Adipose tissue (tissue), 3 donors: Measurements from ENCODE around the gene TSPEAR. TPM values are rescaled to one million over a fixed set of nuclear protein-coding genes. Genes with fewer than 3 reads are reported as not detected.
"Not testable (repeated sequence)": the region's sequence is repeated elsewhere in the genome, so short reads cannot be mapped to it uniquely, and the experiment has no call there.

Experiments
- H3K27ac ChIP-seq: one replicate; pipeline ENCODE4 v1.5.1; 2013; ENCODE audit warnings: low read depth, low read length
- WGBS, 3 donors: extraction: QIAGEN DNeasy Blood & Tissue Kit; methylation state at CpG; one replicate each; pipeline ENCODE4 v1.1.7; 2013; 5-methylcytosine and 5-hydroxymethylcytosine counted together
- polyA plus RNA-seq, 3 donors: library from polyadenylated mRNA; stranded (reverse); fragments of 200-250 nt; gene quantifications; one replicate each; pipeline ENCODE4 v1.2.3, GENCODE V29; 2013
- donor health status: healthy with polysubstance abuse.
- donor health status: Bipolar disorder and iron deficiency.
- donor health status: healthy.

The TSPEAR gene
- polyA plus RNA-seq, 3 donors = 0.07 to 0.56 (median 0.10) TPM

DNA sequence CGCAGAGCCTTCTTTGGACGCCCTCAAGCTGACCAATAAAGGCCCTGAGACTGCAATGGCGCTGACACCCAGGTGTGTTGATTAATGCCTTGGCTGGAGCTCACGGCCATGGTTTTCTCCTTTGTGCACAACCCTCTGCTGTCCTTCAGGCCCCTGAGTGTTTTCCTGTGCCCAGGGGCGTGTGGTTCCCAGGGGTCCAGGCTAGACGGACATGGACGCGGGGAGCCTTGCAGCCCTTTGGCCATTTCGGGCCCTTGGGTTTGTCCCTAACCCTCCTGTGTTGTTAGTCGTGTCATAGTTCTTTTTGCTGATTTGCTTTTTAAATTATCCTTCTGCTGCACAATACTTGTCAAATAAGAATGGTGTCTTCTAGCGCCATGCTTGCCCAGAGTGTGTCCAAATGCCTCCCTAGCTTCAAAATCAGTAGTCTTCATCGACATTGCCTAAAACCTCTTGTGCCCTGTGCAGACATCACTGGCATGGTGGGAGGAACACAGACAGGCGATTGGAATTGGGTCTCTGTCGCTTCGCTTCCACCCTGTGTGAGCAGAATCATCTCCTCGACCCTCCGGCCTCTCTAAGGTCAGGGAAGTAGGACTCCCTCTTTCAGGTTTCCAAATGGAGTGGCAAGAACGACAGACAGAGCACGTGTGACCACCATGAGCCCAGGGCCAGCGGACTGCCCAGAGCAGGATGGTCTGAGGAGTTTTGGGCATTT is 135.9 kb downstream of the TSPEAR start:
- 81 to 87% (median 86%) methylated on average over 20 of the region's 20 CpGs for WGBS, 3 donors
- no peak overlapping the region for H3K27ac ChIP-seq

- no peak overlapping the region for H3K27ac ChIP-seq
- 20 to 38% (median 37%) methylated on average over 21 of the region's 21 CpGs for WGBS, 3 donors
These were observed 136.7 kb downstream of the TSPEAR start for GRCh38 chr21:44574457-44575306.

DNA sequence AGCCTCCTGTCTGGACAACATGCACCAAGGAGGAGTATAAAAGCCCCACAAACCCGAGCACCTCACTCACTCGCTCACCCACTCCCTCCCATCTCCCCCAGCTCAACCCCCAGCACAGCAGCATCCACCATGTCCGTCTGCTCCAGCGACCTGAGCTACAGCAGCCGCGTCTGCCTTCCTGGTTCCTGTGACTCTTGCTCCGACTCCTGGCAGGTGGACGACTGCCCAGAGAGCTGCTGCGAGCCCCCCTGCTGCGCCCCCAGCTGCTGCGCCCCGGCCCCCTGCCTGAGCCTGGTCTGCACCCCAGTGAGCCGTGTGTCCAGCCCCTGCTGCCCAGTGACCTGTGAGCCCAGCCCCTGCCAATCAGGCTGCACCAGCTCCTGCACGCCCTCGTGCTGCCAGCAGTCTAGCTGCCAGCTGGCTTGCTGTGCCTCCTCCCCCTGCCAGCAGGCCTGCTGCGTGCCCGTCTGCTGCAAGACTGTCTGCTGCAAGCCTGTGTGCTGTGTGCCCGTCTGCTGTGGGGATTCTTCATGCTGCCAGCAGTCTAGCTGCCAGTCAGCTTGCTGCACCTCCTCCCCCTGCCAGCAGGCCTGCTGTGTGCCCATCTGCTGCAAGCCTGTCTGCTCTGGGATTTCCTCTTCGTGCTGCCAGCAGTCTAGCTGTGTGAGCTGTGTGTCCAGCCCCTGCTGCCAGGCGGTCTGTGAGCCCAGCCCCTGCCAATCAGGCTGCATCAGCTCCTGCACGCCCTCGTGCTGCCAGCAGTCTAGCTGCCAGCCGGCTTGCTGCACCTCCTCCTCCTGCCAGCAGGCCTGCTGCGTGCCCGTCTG is 137.5 kb downstream of the TSPEAR start, which contains the start of gene KRTAP10-4:
Gene KRTAP10-4, plus strand, starts transcription at position 100 of the 827 bp plus-strand sequence. Its CDS starts 30 bp downstream, at position 130.
- not testable (repeated sequence) for H3K27ac ChIP-seq
- 54 to 62% (median 56%) methylated on average over 19 to 22 of the region's 25 CpGs for WGBS, 3 donors

GRCh38 chr21:44572959-44573583 is 138.3 kb downstream of the TSPEAR start:
- 76 to 84% (median 80%) methylated on average over 15 of the region's 15 CpGs for WGBS, 3 donors
- H3K27ac ChIP-seq = no peak overlapping the region

- H3K27ac ChIP-seq = no peak overlapping the region
- 89 to 94% (median 93%) methylated on average over 40 of the region's 40 CpGs for WGBS, 3 donors
These were observed 139.3 kb downstream of the TSPEAR start for GRCh38 chr21:44571844-44572782.

GRCh38 chr21:44571296-44571695 is 140.1 kb downstream of the TSPEAR start:
- H3K27ac ChIP-seq = no peak overlapping the region
- 70 to 79% (median 76%) methylated on average over 4 of the region's 4 CpGs for WGBS, 3 donors

DNA sequence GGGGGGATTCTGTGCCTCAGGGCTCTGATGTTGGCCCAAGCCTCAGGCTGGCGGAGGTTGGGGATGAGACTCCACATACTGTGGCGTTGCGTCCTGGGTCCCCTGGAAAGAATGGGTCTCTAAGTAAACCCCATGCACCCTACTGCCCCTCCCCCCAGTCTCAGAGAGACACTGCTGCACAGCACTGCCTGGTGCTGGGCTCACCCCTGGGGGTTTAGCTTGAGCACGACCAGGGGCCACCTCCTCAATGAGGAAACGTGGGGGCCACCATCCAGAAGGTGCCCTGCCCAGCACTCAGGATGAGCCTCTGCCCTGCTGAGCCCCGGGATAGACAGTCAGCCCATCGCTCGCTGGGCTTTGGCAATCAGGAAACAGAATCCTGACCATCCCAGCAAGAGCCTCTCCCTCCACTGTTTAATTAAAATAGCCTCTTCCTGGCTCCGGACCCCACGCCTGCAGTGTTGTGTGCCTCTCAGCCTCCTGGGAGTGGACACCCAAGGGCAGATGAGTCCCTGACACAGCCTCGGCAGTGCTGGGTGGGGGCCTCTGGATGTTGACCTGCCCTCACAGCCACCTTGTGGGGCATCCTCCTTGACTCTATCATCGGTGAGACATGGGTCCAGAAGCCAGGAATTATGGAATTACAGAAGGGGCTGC is 141.4 kb downstream of the TSPEAR start:
- H3K27ac ChIP-seq = no peak overlapping the region
- WGBS, 3 donors = 75 to 84% (median 81%) methylated on average over 12 of the region's 12 CpGs

GRCh38 chr21:44568667-44569556 is 142.5 kb downstream of the TSPEAR start:
- H3K27ac ChIP-seq = no peak overlapping the region
- 70 to 76% (median 71%) methylated on average over 27 of the region's 27 CpGs for WGBS, 3 donors

DNA sequence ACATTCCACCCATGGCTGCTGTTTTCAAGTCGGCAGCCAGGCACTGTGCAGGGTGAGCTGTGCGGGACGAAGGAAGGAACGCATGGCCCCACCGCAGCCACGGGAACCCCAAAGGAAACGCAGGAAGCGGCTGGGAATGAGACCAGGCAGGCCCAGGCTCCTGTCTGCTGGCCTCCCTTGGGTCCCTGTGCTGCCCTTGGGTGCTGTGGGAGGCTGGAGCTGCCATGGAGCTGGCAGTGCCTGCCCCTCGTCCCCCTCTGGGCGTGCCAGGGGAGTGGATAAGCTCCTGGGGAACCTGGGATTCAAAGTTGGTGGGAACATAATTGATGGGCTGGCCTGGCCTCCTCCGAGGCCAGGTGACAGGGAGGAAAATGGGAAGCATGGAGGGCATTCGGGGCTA is 143.1 kb downstream of the TSPEAR start:
- H3K27ac ChIP-seq = no peak overlapping the region
- 65 to 71% (median 66%) methylated on average over 12 of the region's 12 CpGs for WGBS, 3 donors

- 89 to 92% (median 90%) methylated on average over 18 of the region's 18 CpGs for WGBS, 3 donors
These were observed 143.7 kb downstream of the TSPEAR start for GRCh38 chr21:44567481-44568171.

GRCh38 chr21:44566403-44566802 is 145.0 kb downstream of the TSPEAR start:
- no peak overlapping the region for H3K27ac ChIP-seq
- 44 to 58% (median 57%) methylated on average over 1 of the region's 1 CpG for WGBS, 3 donors

More at GRCh38 chr21:44567481-44568171, 143.7 kb downstream of the TSPEAR start:
- no peak overlapping the region for H3K27ac ChIP-seq

DNA sequence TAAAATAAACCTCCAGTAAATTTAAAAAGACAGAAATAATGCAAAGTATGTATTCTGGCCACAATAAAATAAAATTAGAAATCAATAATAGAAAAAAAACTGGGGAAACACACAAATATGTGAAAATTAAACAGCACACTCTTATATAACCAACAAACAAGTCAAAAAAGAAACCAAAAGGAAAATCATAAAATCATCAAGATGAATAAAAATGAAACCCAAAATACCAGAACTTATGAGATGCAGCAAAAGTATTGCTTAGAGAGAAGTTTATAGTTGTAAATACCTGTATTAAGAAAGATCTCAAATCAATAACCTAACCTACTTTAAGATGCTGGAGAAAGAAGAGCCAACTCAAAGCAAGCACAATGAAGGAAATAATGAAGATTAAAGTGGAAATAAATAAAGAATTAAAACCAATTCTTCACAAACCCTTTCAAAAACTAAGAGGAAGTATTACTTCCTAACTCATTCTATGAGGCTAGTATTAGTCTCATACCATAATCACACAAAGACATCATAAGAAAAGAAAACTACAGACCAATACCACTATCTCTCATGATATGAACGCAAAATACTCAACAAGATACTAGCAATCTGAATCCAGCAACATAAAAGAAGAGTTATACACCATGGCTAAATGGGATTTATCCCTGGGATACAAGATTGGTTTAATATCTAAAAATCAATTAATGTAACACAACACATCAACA is 146.3 kb downstream of the TSPEAR start:
- 0 to 40% (median 36%) methylated on average over 1 of the region's 1 CpG for WGBS, 3 donors
- no peak overlapping the region for H3K27ac ChIP-seq

GRCh38 chr21:44564099-44564498 is 147.3 kb downstream of the TSPEAR start:
- WGBS, 3 donors = 59 to 100% (median 95%) methylated on average over 1 of the region's 1 CpG
- no peak overlapping the region for H3K27ac ChIP-seq

DNA sequence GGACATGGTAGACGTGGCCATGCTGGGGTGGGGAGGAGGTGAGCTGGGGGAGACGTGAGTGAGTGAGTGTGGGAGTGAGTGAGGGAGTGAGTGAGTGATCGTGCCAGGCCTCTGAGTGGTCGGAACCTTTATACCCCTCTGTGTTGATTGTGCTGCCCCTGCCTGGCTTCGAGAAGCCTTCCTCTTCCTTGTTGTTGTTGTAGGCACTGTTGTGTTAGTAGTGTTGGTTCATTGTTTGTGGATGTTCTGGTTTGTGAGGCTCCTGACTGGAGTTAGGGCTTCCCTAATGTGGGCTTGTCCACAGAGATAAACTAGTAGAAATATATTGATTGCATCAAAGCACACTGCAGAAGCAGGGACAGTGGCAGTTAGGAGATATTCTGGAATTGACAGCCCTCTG is 152.7 kb downstream of the TSPEAR start, which contains the start of gene KRTAP10-3:
Gene KRTAP10-3, minus strand, starts transcription at position 101 of the 400 bp plus-strand sequence. Its CDS starts 80 bp downstream, at position 21.
- 44 to 64% (median 58%) methylated on average over 3 to 5 of the region's 5 CpGs for WGBS, 3 donors

DNA sequence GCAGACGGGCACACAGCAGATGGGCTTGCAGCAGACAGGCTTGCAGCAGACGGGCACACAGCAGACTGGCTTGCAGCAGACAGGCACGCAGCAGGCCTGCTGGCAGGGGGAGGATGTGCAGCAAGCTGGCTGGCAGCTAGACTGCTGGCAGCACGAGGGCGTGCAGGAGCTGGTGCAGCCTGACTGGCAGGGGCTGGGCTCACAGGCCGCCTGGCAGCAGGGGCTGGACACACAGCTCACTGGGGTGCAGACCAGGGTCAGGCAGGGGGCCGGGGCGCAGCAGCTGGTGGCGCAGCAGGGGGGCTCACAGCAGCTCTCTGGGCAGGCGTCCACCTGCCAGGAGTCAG is 153.1 kb downstream of the TSPEAR start:
- WGBS, 3 donors = 43 to 68% (median 55%) methylated on average over 7 to 10 of the region's 10 CpGs
- not testable (repeated sequence) for H3K27ac ChIP-seq

More for the DNA sequence above, 152.7 kb downstream of the TSPEAR start, which contains the start of gene KRTAP10-3:
- no peak within 1 kb of the TSS for H3K27ac ChIP-seq
